ENCODE results near the gene RUVBL1.

The RUVBL1 gene

GRCh38 chr3:128036119-128036518 lies 87.5 kb downstream of the RUVBL1 start:
- TF ChIP-seq CTCF (IDR thresholded peaks at IDR 0.05; ENCODE audit: extremely low read depth, missing control alignments) = no peak
- no peak for DNase-seq (ENCODE audit: low spot score)

GRCh38 chr3:128033102-128033501 lies 90.5 kb downstream of the RUVBL1 start:
- DNase-seq (ENCODE audit: low spot score) = no peak

More at GRCh38 chr3:128033102-128033501, 90.5 kb downstream of the RUVBL1 start:
- no peak for TF ChIP-seq CTCF (IDR thresholded peaks at IDR 0.05; ENCODE audit: extremely low read depth, missing control alignments)

Measured in GM20000 (cell line).